GM19099 (cell line): ENCODE measurements around the gene C22orf31.

ENCODE experiments used
- POLR2A ChIP-seq: IDR thresholded peaks from 3 replicates; pipeline ENCODE4 v1.6.1; 2011; ENCODE audit warnings: low read depth; ENCODE audit not compliant: insufficient read length; ENCODE audit errors: extremely low read depth

C22orf31 gene

DNA sequence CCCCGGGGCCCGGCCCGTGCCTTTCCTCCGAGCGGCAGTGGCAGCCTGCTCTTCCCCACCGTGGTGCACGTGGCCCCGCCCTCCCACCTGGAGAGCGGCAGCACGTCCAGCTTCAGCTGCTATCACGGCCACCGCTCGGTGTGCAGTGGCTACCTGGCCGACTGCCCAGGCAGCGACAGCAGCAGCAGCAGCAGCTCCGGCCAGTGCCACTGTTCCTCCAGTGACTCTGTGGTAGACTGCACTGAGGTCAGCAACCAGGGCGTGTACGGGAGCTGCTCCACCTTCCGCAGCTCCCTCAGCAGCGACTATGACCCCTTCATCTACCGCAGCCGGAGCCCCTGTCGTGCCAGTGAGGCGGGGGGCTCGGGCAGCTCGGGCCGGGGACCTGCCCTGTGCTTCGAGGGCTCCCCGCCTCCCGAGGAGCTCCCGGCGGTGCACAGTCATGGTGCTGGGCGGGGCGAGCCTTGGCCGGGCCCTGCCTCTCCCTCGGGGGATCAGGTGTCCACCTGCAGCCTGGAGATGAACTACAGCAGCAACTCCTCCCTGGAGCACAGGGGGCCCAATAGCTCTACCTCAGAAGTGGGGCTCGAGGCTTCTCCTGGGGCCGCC lies 11.9 kb downstream of the C22orf31 start:
- no peak for TF ChIP-seq POLR2A

DNA sequence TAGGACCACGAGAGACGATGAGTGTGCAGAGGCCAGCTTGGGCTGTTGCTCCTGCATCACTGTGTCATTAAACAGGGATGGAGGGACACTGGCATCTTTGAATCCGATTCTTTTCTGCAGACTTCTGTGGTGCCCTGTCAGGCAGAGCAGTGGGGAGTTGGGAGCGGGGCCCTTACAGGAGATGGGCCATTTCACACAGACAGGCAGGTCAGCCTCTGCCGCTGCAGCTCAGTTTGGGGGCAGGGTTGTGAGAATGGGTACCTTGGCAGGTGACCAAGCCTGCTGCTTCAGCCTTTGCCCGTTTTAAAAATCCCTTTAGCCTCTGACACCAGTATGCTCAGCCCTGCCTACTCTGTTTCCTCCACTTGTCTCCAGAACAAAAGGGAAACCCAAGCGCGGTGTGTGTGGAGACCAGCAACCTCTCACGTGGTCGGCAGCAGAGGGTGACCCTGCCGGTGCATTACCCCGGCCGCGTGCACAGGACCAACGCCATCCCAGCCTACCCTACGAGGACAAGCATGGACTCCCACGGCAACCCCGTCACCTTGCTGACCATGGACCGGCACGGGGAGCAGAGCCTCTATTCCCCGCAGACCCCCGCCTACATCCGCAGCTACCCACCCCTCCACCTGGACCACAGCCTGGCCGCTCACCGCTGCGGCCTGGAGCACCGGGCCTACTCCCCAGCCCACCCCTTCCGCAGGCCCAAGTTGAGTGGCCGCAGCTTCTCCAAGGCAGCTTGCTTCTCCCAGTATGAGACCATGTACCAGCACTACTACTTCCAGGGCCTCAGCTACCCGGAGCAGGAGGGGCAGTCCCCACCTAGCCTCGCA lies 12.6 kb downstream of the C22orf31 start:
- TF ChIP-seq POLR2A = no peak

DNA sequence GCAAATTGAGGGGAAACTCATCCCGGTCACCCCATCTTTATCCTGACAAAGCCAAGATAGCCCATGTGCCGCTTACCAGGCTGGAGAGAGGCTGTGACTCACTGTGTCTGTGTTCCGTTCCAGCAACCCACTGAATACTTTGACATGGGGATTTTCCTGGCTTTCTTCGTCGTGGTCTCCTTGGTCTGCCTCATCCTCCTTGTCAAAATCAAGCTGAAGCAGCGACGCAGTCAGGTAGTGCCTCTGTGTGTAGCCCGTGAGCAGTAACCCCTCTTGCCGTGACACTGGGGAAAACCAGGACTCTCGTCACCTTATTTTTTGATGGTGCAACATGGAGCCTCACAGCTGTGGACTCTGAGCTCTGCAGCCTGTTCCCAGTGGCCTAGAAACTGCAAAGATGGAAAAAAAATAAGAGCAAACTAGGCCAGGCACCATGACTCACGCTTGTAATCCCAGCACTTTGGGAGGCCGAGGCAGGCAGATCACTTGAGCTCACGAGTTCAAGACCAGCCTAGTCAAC lies 16.9 kb downstream of the C22orf31 start:
- no peak for TF ChIP-seq POLR2A

DNA sequence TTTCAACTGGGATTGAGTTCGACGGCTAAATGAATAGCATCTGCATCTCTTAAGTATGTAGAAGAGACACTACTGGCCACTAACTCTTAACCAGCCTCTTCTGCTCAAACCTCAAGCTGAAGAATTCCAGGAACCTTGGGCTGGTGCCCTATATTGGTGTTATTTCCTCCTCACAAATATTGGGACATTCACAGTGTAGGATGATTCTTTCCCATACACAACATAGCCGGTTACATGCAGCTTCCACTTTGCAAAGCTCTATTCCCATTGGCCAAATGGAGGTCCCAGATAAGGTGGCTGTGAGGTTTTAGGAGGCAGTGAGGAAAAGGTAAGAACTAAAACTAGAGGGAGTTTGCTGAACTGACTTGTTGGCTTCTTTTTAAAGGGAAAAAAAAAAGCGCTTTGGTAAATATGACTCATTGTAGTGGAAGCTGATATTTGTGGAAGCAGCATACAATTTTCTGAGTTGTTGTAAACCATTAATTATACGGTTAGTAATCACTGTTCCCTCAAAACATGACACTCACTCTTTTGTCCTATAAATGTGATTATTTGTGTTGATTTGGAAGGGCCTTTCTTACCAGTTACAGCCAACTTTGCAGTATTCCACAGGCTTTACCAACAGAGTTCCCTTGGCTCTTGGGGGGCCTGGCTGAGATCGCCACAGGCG lies 17.6 kb downstream of the C22orf31 start:
- TF ChIP-seq POLR2A = no peak

DNA sequence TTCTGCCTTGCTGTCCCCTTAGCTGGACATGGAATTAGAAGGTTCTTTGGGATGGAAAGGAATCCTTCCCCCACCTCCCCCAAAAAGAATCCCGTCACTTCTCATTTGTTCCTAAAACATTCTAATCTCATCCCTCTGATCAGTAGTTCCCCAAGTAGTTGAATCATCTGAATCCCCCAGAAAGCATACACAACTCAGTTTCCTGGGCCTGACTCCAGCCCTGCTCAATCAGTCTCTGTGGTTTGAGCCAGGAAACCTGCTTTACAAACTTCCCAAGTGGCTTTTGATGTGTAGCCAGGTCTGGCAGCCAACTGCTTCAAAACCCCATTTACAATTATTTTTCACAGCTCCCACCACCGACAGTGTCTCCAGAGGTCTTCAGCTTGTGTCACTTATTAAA lies 20.2 kb downstream of the C22orf31 start:
- TF ChIP-seq POLR2A = no peak

DNA sequence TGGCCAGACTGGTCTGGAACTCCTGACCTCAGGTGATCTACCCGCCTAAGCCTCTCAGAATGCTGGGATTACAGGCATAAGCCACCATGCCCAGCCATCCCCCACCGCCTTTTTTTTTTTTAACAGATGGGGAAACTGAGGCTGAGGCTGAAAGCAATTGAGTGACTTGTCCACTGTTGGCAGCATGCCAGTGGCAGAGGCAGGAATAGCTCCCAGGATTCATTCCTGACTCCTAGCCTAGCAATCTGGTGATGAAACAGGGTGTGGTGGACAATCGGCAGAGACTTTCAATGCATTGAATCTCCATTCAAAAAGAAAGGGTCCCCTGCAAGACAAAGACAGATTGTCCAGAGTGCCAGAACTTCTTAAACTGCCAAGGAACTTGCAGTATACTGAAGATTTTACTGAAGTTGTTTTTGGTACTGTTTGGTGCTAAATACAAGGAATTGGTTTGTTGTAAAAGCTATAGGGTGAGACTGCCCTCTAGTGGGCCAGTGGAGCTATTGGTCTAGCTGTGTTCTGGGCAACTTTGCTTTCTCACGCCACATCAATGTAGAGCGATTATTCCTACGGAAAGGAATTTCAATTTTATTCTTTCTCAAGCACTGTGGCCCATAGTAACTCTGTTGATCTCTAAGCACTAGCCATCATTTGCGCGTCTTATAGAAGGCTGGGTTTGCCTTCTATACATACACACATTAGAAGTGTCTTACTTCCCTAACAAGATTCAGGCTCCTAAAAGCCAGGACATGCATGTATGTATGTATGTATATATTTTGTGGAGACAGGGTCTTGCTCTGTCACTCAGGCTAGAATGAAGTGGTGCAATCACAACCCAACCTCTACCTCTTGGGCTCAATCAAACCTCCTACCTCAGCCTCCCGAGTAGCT lies 21.0 kb downstream of the C22orf31 start:
- TF ChIP-seq POLR2A = no peak

DNA sequence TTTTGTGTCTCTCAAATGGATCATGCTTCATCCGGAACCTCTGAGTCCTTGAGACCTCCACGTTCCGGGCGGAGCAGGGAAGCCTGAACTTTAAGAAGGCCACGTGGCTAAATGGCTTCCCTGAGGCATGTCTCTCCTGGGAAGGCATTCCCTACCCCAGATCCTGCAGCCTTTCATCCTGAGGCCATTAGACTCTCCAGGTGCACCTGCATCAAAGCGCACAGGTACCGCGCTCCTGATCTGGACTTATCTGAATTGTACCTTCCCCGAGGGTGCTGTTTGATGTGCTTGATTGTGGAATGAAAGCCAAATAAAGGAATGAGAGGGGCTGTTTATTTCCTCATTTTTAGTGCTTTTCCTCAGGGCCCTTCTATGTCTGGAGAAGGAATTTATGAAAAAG lies 22.5 kb downstream of the C22orf31 start:
- TF ChIP-seq POLR2A = no peak

DNA sequence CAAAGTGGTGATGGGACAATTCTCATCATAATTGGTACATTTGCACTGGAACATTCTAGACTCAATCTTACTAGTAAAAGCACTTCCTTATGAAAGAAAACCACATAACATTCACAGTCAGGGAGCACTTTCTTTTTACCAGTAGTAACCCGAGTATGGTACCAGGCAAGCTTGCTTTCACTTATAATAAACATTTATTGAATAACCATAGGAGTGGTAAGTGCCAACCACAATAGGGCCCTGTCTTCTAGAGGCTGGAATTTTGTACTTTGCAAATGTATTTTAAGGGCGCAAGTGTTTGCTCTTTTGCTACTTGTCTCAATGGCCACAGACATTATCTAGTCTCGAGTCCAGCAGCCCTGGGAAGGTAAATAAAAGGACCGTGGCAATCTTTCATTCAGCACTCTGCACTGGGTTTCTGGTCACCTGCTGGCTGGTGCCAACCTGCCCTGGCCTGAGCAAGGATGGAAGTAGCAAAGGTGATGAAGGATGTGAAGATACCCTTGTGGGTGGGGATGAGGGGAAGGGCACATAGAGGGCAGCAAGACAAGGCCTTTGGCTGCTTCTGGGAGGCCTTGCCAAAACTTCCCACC lies 24.2 kb downstream of the C22orf31 start:
- TF ChIP-seq POLR2A = no peak

DNA sequence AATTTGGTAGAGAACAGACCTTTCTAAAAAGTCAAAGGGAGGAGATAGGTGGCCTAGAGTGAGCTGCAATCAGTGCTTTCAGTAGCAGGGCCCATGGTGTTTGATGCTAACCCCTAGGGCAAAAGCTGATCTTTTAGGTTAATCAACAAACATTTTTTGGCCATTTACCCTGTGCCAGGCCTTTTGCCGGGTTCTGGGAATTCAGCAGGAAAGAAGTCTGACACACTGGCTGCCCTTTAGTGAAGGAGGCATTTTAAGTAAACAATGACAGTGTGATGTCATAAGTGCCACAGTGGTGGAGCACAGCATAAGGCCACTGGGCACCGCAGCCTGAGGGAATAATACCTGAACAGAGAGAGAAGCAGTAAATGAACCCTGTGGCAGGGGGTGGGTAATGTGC lies 29.0 kb downstream of the C22orf31 start:
- TF ChIP-seq POLR2A = no peak

DNA sequence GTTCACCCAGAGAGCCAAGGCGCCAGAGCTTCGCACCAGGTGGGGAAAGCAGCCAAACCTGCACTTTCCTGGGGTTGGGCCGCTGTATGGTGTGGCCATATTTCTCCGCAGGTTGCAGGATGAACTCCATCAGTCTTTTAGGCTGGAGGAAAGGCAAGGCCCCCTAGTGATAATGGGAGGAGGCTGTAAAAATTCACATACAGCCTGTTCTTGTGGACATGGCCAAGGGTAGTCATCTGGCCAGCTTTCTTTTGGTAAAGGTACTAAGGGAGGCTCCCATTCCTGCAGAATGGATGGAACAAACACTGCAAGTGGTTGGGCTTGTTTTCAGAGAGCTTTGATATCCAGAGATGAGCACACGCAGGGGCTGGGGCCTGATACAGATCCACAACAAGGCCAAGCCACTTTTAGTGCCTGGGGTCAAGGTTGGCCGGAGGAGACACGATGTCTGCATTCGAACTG lies 29.6 kb downstream of the C22orf31 start:
- no peak for TF ChIP-seq POLR2A

DNA sequence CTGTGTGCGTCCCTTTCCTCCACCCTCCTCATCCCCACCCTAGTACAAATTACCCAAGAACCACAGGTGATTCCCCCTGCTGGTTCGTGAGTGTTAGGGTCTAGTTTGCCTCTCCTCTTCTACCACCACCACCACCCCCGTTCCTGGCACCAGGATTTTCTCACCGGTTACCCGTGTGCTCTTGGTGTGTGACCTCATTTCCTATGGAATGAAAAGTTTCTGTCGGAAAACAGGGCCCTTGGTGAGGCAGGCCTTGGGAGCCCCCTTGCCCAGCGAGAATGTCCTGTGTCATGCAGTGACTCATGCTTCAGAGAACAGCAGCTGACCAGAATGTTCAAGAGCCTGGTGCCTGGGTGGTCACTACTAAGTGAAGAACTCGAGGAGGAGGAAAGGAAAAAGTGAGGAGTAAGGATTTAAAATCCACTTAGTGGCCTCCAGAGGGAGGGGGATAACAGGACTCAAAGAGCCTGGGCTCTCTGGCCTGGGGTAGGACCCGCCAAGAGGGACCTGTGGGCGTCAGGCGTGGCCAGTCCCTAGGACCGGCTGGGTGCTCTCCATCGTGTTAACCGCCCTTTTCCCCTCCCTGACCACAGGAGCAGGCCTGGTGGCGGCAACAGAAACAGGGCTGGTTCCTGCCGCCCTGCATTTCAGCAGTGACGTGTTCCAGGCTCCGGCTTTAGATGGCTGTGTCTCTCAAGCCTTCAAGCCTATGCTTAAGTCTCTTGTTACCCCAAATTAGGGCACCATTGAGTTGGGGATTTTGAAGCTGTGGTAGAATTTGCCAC lies 30.2 kb downstream of the C22orf31 start:
- TF ChIP-seq POLR2A = no peak

DNA sequence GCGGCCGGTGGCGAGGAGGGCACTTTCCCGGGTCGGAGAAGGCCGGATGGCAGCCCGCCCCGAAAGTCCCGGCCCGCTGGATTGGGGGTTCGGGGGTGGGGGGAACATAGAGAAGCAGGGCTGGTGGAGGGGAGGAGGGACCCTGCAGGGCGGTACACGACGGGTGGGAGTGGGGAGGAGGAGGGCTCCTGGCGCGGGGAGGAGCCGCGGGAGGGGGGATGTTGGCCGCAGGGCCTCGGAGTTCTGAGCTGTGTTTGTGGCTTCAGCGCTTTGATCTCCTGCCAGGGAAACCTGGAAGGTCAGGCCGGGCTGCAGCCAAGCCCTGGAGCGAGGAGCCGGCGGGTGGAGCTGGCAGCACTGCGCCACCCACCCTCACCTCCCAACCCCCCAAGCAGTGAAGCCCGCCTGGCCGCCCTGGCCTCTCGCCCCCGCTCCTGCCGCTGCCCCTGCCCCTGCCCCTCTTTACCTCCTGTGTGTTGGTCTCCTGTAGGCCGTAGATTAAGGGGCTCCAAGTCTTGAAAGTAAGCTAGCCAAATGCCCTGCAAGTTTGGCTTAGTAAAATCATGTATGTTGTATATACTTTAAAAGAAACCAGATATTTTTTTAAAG lies 30.9 kb downstream of the C22orf31 start:
- no peak for TF ChIP-seq POLR2A

DNA sequence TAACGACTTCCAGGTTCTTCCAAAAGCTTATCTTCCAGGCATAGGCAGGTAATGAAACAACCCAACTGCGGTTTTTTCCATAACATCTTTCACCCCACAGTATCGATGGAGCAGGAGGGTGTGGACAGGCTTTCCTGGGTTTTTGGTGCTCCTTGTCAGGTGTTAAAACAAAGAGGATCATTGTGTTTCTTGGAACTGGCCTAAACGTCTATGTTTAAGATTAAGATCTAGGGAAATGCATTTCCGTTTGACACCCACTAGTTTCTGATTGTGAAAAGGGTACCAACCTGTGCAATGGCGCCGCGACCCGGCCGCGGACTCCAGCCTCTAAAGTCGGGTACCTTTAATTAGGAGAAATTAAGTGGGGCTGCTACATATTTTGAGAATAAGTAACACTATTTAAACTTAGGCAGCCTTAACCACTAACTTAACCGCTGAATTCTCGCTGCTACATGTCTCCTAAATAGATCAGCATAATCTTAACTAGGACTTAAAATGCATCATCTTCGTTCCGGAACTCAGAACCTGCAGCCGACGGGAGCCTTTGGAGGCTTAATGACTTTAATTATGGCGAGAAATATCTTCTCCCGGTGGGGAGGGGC lies 31.5 kb downstream of the C22orf31 start:
- no peak for TF ChIP-seq POLR2A
